ENCODE measurements around the gene CST9. TPM values are rescaled to one million over a fixed set of nuclear protein-coding genes. Genes with fewer than 3 reads are reported as not detected.

Gene CST9
- total RNA-seq, 1 donor from 2014 or later = not detected

DNA sequence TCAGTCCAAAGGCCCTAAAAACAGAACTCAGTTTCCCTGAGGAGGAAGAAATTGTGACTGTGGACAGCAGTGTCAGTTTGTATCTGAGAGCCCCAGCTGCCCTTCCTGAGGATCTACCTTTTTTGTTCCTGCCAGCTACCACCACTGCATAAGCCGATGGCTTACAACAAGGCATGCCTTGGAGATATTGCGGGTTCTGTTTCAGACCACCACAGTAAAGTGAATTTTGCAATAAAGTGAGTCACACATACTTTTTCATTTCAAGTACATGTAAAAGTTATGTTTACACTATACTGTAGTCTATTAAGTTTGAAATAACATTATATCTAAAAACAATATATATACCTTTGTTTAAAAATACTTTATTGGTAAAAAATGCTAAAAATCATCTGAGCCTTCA lies 41.6 kb upstream of the CST9 start:
- no peaks in the 10 kb centered on the region for H3K9me3 Mint-ChIP-seq (ENCODE audit: unreplicated experiment)
- TF ChIP-seq, protein P1, sequence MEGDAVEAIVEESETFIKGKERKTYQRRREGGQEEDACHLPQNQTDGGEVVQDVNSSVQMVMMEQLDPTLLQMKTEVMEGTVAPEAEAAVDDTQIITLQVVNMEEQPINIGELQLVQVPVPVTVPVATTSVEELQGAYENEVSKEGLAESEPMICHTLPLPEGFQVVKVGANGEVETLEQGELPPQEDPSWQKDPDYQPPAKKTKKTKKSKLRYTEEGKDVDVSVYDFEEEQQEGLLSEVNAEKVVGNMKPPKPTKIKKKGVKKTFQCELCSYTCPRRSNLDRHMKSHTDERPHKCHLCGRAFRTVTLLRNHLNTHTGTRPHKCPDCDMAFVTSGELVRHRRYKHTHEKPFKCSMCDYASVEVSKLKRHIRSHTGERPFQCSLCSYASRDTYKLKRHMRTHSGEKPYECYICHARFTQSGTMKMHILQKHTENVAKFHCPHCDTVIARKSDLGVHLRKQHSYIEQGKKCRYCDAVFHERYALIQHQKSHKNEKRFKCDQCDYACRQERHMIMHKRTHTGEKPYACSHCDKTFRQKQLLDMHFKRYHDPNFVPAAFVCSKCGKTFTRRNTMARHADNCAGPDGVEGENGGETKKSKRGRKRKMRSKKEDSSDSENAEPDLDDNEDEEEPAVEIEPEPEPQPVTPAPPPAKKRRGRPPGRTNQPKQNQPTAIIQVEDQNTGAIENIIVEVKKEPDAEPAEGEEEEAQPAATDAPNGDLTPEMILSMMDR (IDR thresholded peaks at IDR 0.05; ENCODE audit: partially characterized antibody, unreplicated experiment) = no peak

DNA sequence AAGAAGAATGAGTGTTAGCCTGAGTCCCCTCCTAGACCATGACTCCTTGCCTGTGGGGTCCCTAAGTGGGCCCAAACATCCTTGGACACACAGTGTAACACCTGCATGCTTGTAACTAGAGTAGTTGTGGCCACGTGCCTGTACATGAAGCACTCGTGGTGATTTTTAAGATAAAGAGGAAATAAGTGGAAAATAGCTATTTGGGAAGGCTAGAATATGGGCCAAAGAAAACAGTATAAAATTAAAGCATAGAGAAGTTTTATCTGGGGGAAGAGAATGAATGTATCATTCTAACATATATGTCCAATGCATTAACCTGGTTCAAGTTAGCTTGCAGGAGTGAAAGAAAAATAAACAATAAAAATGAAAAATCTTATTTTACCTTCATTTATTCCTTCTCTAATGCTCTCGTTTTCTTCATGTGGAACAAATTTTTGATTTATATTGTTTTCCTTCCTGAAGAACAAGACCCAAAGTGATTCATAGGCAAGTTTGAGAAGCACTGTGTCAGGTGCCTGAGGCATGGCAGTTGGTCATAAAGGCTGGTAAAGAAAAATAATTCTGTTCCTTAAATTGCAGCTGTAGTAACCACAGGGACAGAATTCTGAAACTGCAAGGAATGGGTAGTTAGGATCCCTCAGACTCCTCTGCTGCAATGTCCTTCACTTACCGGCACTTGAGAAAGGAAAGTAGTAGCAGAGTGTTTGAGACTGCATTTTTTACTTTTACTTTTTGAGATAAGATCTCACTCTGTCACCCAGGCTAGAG lies 40.6 kb upstream of the CST9 start:
- Mint-ChIP-seq H3K27ac (ENCODE audit: unreplicated experiment) (no peak overlapping the region), H3K9me3 (ENCODE audit: unreplicated experiment) (no peaks in the 10 kb centered on the region), H3K4me1 (ENCODE audit: low read depth, unreplicated experiment) (peaks cover 17% of the 10 kb centered on the region), H3K36me3 (ENCODE audit: unreplicated experiment) (peaks cover 5% of the 10 kb centered on the region), H3K4me3 (ENCODE audit: unreplicated experiment) (no peak overlapping the region), H3K27me3 (ENCODE audit: unreplicated experiment) (peaks cover 1% of the 10 kb centered on the region)
- TF ChIP-seq, protein P1 (IDR thresholded peaks at IDR 0.05; ENCODE audit: partially characterized antibody, unreplicated experiment) = no peak
- DNase-seq = no peak

More for the DNA sequence above, 41.6 kb upstream of the CST9 start:
- Mint-ChIP-seq H3K4me1 (ENCODE audit: low read depth, unreplicated experiment) (peaks cover 9% of the 10 kb centered on the region), H3K27me3 (ENCODE audit: unreplicated experiment) (peaks cover 1% of the 10 kb centered on the region), H3K4me3 (ENCODE audit: unreplicated experiment) (no peak overlapping the region), H3K36me3 (ENCODE audit: unreplicated experiment) (peaks cover 5% of the 10 kb centered on the region), H3K27ac (ENCODE audit: unreplicated experiment) (no peak overlapping the region)
- DNase-seq = no peak

DNA sequence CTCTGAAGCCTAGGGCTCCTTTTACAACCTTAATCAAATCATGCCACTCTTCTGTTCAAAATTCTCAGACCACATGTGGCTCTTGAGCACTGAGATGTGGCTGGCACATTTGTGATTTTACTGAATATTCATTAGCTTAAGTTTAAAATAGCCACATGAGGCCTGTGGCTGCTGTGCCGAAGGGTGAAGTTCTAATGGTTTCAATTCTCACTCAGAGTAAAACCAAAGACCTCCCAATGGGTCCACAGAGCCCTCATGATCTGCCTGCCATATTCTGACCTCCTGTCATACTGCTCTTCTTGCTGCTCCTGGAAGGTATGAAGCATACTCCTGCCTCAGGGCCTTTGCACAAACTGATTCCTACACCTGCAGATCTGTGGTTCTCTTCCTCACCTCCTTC lies 39.9 kb upstream of the CST9 start:
- peaks cover 5% of the 10 kb centered on the region for H3K36me3 Mint-ChIP-seq (ENCODE audit: unreplicated experiment)
- peaks cover 20% of the 10 kb centered on the region for H3K4me1 Mint-ChIP-seq (ENCODE audit: low read depth, unreplicated experiment)
- no peaks in the 10 kb centered on the region for H3K9me3 Mint-ChIP-seq (ENCODE audit: unreplicated experiment)
- H3K4me3 Mint-ChIP-seq (ENCODE audit: unreplicated experiment) = no peak overlapping the region
- TF ChIP-seq, protein P1 (IDR thresholded peaks at IDR 0.05; ENCODE audit: partially characterized antibody, unreplicated experiment) = no peak
- no peak overlapping the region for H3K27ac Mint-ChIP-seq (ENCODE audit: unreplicated experiment)
- peaks cover 1% of the 10 kb centered on the region for H3K27me3 Mint-ChIP-seq (ENCODE audit: unreplicated experiment)
- no peak for DNase-seq

DNA sequence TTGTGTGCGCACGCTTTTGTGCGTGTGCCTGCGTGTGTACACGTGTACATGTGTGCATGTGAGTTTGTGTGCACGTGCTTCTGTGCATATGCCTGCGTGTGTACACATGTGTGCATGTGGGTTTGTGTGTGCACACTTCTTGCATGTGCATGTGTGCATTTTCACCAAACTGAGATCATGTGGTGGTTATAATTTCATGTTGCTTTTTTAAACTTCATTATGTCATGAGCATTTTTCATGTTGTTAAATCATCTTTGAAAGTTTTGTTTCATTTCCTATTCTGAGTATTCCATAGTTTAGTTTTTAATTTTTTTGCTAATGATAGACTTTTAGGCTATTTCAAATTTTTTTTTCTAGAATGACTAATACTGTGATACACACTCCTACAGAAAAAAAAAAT lies 38.4 kb upstream of the CST9 start:
- Mint-ChIP-seq H3K27me3 (ENCODE audit: unreplicated experiment) (peaks cover 7% of the 10 kb centered on the region), H3K9me3 (ENCODE audit: unreplicated experiment) (peaks cover 2% of the 10 kb centered on the region), H3K36me3 (ENCODE audit: unreplicated experiment) (peaks cover 5% of the 10 kb centered on the region), H3K27ac (ENCODE audit: unreplicated experiment) (no peak overlapping the region), H3K4me3 (ENCODE audit: unreplicated experiment) (no peak overlapping the region), H3K4me1 (ENCODE audit: low read depth, unreplicated experiment) (peaks cover 21% of the 10 kb centered on the region)
- no peak for DNase-seq
- TF ChIP-seq, protein P1 (IDR thresholded peaks at IDR 0.05; ENCODE audit: partially characterized antibody, unreplicated experiment) = no peak

DNA sequence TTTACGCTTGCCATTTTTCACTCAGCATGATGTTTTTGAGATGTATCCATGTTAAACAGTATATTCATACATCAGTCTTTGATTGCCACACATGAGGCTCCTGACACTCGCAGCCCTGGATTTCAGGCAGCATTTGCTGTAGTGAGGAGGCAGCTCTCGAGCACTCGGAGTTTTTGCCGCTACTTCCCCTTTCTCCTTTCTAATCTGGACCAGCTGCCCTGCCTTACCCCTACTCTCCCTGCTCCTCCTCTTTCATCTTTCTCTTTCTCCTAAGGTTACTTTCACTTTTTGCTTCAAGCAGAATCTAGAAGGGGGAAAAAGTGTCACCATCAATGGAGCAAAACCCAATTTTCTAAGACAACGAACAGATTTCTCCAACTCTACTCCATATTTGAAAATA lies 37.9 kb upstream of the CST9 start:
- Mint-ChIP-seq H3K9me3 (ENCODE audit: unreplicated experiment) (peaks cover 4% of the 10 kb centered on the region), H3K27me3 (ENCODE audit: unreplicated experiment) (peaks cover 7% of the 10 kb centered on the region), H3K27ac (ENCODE audit: unreplicated experiment) (no peak overlapping the region), H3K36me3 (ENCODE audit: unreplicated experiment) (peaks cover 5% of the 10 kb centered on the region), H3K4me3 (ENCODE audit: unreplicated experiment) (no peak overlapping the region), H3K4me1 (ENCODE audit: low read depth, unreplicated experiment) (peaks cover 21% of the 10 kb centered on the region)
- TF ChIP-seq, protein P1 (IDR thresholded peaks at IDR 0.05; ENCODE audit: partially characterized antibody, unreplicated experiment) = no peak
- DNase-seq = no peak

Measured in glutamatergic neuron (in vitro differentiated cells).